SK-N-SH (cell line): ENCODE measurements around the gene MAGEB1. TPM values are rescaled to one million over a fixed set of nuclear protein-coding genes. Genes with fewer than 3 reads are reported as not detected.

Source experiments
- CTCF ChIA-PET: fragments of 300-600, 350-600 bp; formaldehyde crosslinking; extraction: SDS; loops from one replicate; lab custom pipeline; 2021; lab: Yijun Ruan, JAX
- POLR2A ChIA-PET: fragments of 350-600 bp; sonication (Branson Sonifier 250); formaldehyde crosslinking; extraction: SDS; loops from one replicate; lab custom pipeline; 2020; ENCODE audit warnings: antibody characterized with exemption, inconsistent platforms; lab: Yijun Ruan, JAX
- DNase-seq: peaks from one replicate; pipeline ENCODE4 v3.0.0; 2012
- H2AFZ ChIP-seq: fragments of 200-600 bp; sonication (generic); 2 replicates; pipeline ENCODE4 v1.8.1; 2016; ENCODE audit warnings: antibody characterized with exemption, mild to moderate bottlenecking, low read depth
- H3F3A ChIP-seq: fragments of 200-600 bp; sonication (generic); replicated peaks from 2 replicates; pipeline ENCODE3; 2016; ENCODE audit warnings: antibody characterized with exemption, mild to moderate bottlenecking; ENCODE audit not compliant: insufficient read depth
- H3K27ac ChIP-seq, 2 experiments: fragments of 200-500 bp in 1 of 2; fragments of 200-600 bp in 1 of 2; sonication (Bioruptor generic) in 1 of 2; sonication (generic), shearing (Covaris generic) in 1 of 2; 2 replicates each; pipeline versions ENCODE4 v1.5.1 to v1.6.1; 2014 to 2016; ENCODE audit warnings: low read depth in 2 of 2, inconsistent platforms in 1 of 2, low read length in 1 of 2, mild to moderate bottlenecking in 1 of 2, mixed read lengths in 1 of 2
- H3K27me3 ChIP-seq: fragments of 200-600 bp; sonication (generic), shearing (Covaris generic); 2 replicates; pipeline ENCODE4 v1.6.1; 2016; ENCODE audit warnings: mixed run types; ENCODE audit not compliant: insufficient read depth
- H3K36me3 ChIP-seq, 2 experiments: fragments of 200-500 bp in 1 of 2; fragments of 200-600 bp in 1 of 2; sonication (Bioruptor generic) in 1 of 2; sonication (generic) in 1 of 2; replicated peaks in 1 of 2; 2 replicates each; pipeline versions ENCODE3 to v1.5.1; 2014 to 2016; ENCODE audit warnings: low read length in 1 of 2, mild to moderate bottlenecking in 1 of 2; ENCODE audit not compliant: insufficient read depth in 2 of 2, control insufficient read depth in 1 of 2
- H3K4me1 ChIP-seq, 2 experiments: fragments of 200-500 bp in 1 of 2; fragments of 200-600 bp in 1 of 2; sonication (Bioruptor generic) in 1 of 2; sonication (generic), shearing (Covaris generic) in 1 of 2; 2 replicates each; pipeline versions ENCODE4 v1.5.1 to v1.6.1; 2014 to 2016; ENCODE audit warnings: low read depth in 1 of 2, low read length in 1 of 2, mixed run types in 1 of 2; ENCODE audit not compliant: insufficient read depth in 2 of 2, control insufficient read depth in 1 of 2
- H3K4me2 ChIP-seq: fragments of 200-600 bp; sonication (generic), shearing (Covaris generic); 2 replicates; pipeline ENCODE4 v1.6.1; 2017; ENCODE audit warnings: mixed run types
- H3K4me3 ChIP-seq, 2 experiments: fragments of 200-500 bp in 1 of 2; fragments of 200-600 bp in 1 of 2; sonication (Bioruptor generic) in 1 of 2; sonication (generic), shearing (Covaris generic) in 1 of 2; 2 replicates each; pipeline versions ENCODE4 v1.5.1 to v1.8.1; 2014 to 2016; ENCODE audit warnings: low read depth in 2 of 2, inconsistent platforms in 1 of 2, low read length in 1 of 2, mild to moderate bottlenecking in 1 of 2, mixed read lengths in 1 of 2, moderate library complexity in 1 of 2
- H3K79me2 ChIP-seq: fragments of 200-600 bp; sonication (generic); 2 replicates; pipeline ENCODE4 v1.8.1; 2017; ENCODE audit warnings: mild to moderate bottlenecking; ENCODE audit not compliant: insufficient read depth
- H3K9ac ChIP-seq: fragments of 200-600 bp; sonication (generic); 2 replicates; pipeline ENCODE4 v1.6.1; 2017; ENCODE audit warnings: mixed run types
- H3K9me2 ChIP-seq: fragments of 200-600 bp; sonication (generic); 2 replicates; pipeline ENCODE4 v1.6.1; 2017; ENCODE audit warnings: mixed run types
- H3K9me3 ChIP-seq: fragments of 200-600 bp; sonication (generic); 2 replicates; pipeline ENCODE4 v1.6.1; 2017; ENCODE audit warnings: mixed run types, mild to moderate bottlenecking, moderate library complexity
- H4K20me1 ChIP-seq: fragments of 200-600 bp; sonication (generic); 2 replicates; pipeline ENCODE4 v1.6.1; 2017; ENCODE audit warnings: mild to moderate bottlenecking, mixed run types; ENCODE audit not compliant: insufficient read depth
- EP300 ChIP-seq, 2 experiments: IDR thresholded peaks; 2 replicates each; pipeline versions ENCODE4 v1.4.0 to v1.6.1; 2012; ENCODE audit warnings: borderline replicate concordance in 1 of 2, low read depth in 1 of 2, low read length in 1 of 2
- EZH2phosphoT487 ChIP-seq: fragments of 200-600 bp; sonication (generic); IDR thresholded peaks from 2 replicates; pipeline ENCODE4 v1.6.1; 2017; ENCODE audit warnings: low read depth, mixed run types, mild to moderate bottlenecking, antibody characterized with exemption, moderate library complexity, borderline replicate concordance
- GATA2 ChIP-seq: sonication (generic); formaldehyde crosslinking; IDR thresholded peaks from 2 replicates; pipeline ENCODE4 v1.5.0; 2020; ENCODE audit warnings: mild to moderate bottlenecking, missing genetic modification reagents
- MEF2A ChIP-seq: IDR thresholded peaks from 2 replicates; pipeline ENCODE4 v1.4.0; 2012; ENCODE audit warnings: low read depth, borderline replicate concordance
- NRF1 ChIP-seq: IDR thresholded peaks from 2 replicates; pipeline ENCODE4 v1.6.1; 2012; ENCODE audit warnings: low read depth, mild to moderate bottlenecking, low read length
- POLR2AphosphoS5 ChIP-seq: IDR thresholded peaks from 2 replicates; pipeline ENCODE4 v1.6.1; 2012; ENCODE audit warnings: low read depth, low read length
- RAD21 ChIP-seq: IDR thresholded peaks from 2 replicates; pipeline ENCODE4 v1.6.1; 2012; ENCODE audit warnings: mild to moderate bottlenecking, low read length
- RXRA ChIP-seq: IDR thresholded peaks from 2 replicates; pipeline ENCODE4 v1.4.0; 2012; ENCODE audit warnings: low read depth, mild to moderate bottlenecking, borderline replicate concordance
- SIN3A ChIP-seq: IDR thresholded peaks from 2 replicates; pipeline ENCODE4 v1.6.1; 2012; ENCODE audit warnings: low read depth, mild to moderate bottlenecking, low read length, moderate library complexity, borderline replicate concordance
- TAF1 ChIP-seq: IDR thresholded peaks from 2 replicates; pipeline ENCODE4 v1.6.1; 2012; ENCODE audit warnings: low read depth, mild to moderate bottlenecking, low read length, moderate library complexity, borderline replicate concordance
- TCF12 ChIP-seq: IDR thresholded peaks from 2 replicates; pipeline ENCODE4 v1.4.0; 2012
- TEAD4 ChIP-seq: IDR thresholded peaks from 2 replicates; pipeline ENCODE4 v1.4.0; 2012; ENCODE audit warnings: mild to moderate bottlenecking, borderline replicate concordance; ENCODE audit not compliant: insufficient read depth
- WGBS: methylation state at CpG from one replicate; pipeline ENCODE4 v1.1.6; 2017; ENCODE audit warnings: low lambda C conversion rate; 5-methylcytosine and 5-hydroxymethylcytosine counted together
- polyA plus RNA-seq, 3 experiments: library from polyadenylated mRNA; depleted of rRNA; stranded (reverse); fragments of >200 nt; gene quantifications; 2 replicates each; pipeline ENCODE4 v1.2.3, GENCODE V29; 2012
- TF ChIP-seq, protein P1 (sequence below): IDR thresholded peaks from 2 replicates; pipeline ENCODE4 v1.4.0; 2012; ENCODE audit warnings: low read depth, borderline replicate concordance
- TF ChIP-seq, protein P2 (sequence below): IDR thresholded peaks from 2 replicates; pipeline ENCODE4; 2012
- TF ChIP-seq, protein P3 (sequence below): IDR thresholded peaks from 2 replicates; pipeline ENCODE4 v1.6.1; 2012; ENCODE audit warnings: mild to moderate bottlenecking, low read depth, low read length, moderate library complexity
- TF ChIP-seq, protein P4 (sequence below): IDR thresholded peaks from 2 replicates; pipeline ENCODE4 v1.4.0; 2012; ENCODE audit warnings: low read depth, borderline replicate concordance

MAGEB1 gene
- polyA plus RNA-seq, 1 of the 3 experiments (the other 2 are of a cell fraction): 0.02 TPM

DNA sequence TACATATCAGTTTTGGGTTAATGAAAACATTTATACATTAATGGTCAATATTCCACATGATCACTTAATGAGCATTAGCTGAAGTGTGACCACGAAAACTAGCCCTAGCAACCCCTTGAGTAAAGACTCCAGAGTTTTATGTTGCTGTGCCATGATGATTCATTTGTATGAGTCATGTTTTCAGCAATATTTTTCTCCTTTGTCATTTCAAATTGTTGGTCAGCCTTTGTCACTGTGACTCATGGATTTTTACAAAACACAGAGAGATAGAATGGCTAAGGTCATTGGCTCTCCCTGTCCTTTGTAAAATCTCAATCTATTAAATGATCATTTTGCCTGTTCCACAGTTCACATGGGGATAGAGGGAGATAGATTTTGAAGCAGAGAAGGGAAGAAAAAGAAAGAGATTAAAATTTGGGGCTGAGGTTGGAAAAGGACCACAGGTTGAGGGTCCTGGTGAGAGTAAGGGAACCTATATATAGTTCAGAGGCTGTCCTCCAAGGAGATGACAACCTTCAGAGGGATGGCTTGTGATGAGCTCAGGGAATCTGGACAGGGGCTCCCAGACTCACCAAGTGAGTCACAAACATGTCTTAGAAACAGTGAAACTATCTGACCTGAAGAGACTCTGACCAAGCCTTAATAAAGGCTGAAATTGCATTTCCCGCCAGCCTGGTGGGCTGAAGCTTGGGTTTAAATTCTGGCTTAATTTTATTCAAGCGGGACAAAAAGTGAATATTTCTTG, 36.7 kb downstream of the MAGEB1 start (continued):
- TF ChIP-seq, protein P1, sequence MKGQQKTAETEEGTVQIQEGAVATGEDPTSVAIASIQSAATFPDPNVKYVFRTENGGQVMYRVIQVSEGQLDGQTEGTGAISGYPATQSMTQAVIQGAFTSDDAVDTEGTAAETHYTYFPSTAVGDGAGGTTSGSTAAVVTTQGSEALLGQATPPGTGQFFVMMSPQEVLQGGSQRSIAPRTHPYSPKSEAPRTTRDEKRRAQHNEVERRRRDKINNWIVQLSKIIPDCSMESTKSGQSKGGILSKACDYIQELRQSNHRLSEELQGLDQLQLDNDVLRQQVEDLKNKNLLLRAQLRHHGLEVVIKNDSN: 0 out of 2 replicates have a peak, but pooled peaks have one; percentile 4
- TF ChIP-seq, protein P2, sequence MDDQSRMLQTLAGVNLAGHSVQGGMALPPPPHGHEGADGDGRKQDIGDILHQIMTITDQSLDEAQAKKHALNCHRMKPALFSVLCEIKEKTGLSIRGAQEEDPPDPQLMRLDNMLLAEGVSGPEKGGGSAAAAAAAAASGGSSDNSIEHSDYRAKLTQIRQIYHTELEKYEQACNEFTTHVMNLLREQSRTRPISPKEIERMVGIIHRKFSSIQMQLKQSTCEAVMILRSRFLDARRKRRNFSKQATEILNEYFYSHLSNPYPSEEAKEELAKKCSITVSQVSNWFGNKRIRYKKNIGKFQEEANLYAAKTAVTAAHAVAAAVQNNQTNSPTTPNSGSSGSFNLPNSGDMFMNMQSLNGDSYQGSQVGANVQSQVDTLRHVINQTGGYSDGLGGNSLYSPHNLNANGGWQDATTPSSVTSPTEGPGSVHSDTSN: peak; percentile 84
- TF ChIP-seq NRF1 (no peak), TCF12 (peak; percentile 92), RAD21 (no peak), POLR2AphosphoS5 (peak; percentile 82; the same call in 1 of the 2 replicates), RXRA (peak; percentile 44; the same call in 1 of the 2 replicates), EP300 (IDR thresholded peaks at IDR 0.05; ENCODE audit: borderline replicate concordance in 1 of 2, low read depth in 1 of 2, low read length in 1 of 2) (peak in 1 of 2 experiments; percentile 86; a peak in 2 of 4 replicates), SIN3A (no peak)

DNA sequence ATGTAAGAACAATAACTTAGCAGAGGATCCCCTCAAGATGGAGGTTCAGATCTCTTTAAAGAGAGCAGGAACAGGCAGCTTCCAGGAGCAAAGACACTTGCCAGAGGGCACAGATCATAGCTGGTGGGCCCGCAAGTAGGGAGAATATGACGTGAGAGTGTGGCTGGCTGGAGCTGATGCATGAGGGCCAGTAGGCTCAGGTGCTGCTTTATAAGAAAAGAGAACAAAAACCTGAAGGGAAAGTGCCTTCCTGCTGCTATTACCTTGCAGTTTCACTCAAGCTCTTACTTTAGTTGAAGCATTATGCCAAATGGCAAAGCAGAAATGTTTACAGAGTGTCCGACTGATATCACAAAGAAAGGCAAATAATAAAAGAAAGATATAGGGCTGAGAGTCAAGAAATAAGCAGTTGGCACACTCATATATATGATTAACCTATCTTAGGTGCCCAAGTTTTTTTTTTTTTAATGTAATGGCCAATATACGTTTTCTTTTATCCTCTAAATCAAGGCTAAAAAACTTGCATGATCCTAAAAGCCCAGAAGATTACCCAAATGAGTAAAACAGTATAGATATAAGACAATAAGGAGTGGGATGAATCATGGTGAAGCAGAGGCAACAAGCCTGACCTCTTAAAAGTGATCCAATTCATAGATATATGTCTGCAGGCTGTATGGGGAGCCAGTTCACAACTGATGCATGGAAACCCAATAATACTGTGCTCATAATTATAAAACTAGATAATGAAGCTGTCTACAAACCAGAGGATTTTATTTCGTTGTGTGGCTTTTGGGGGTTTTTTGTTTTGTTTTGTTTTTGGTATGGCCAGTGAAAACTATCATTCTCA, 49.7 kb downstream of the MAGEB1 start:
- 28% methylated on average over 5 of the region's 5 CpGs for WGBS
- TF ChIP-seq, protein P2: no peak
- no peak for TF ChIP-seq EP300 (IDR thresholded peaks at IDR 0.05; ENCODE audit: borderline replicate concordance in 1 of 2, low read depth in 1 of 2, low read length in 1 of 2)
- no peak for TF ChIP-seq EZH2phosphoT487
- TF ChIP-seq MEF2A: no peak
- TF ChIP-seq, protein P3, sequence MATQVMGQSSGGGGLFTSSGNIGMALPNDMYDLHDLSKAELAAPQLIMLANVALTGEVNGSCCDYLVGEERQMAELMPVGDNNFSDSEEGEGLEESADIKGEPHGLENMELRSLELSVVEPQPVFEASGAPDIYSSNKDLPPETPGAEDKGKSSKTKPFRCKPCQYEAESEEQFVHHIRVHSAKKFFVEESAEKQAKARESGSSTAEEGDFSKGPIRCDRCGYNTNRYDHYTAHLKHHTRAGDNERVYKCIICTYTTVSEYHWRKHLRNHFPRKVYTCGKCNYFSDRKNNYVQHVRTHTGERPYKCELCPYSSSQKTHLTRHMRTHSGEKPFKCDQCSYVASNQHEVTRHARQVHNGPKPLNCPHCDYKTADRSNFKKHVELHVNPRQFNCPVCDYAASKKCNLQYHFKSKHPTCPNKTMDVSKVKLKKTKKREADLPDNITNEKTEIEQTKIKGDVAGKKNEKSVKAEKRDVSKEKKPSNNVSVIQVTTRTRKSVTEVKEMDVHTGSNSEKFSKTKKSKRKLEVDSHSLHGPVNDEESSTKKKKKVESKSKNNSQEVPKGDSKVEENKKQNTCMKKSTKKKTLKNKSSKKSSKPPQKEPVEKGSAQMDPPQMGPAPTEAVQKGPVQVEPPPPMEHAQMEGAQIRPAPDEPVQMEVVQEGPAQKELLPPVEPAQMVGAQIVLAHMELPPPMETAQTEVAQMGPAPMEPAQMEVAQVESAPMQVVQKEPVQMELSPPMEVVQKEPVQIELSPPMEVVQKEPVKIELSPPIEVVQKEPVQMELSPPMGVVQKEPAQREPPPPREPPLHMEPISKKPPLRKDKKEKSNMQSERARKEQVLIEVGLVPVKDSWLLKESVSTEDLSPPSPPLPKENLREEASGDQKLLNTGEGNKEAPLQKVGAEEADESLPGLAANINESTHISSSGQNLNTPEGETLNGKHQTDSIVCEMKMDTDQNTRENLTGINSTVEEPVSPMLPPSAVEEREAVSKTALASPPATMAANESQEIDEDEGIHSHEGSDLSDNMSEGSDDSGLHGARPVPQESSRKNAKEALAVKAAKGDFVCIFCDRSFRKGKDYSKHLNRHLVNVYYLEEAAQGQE: no peak
- no peak for TF ChIP-seq TCF12
- no peak for TF ChIP-seq RXRA
- TF ChIP-seq, protein P4, sequence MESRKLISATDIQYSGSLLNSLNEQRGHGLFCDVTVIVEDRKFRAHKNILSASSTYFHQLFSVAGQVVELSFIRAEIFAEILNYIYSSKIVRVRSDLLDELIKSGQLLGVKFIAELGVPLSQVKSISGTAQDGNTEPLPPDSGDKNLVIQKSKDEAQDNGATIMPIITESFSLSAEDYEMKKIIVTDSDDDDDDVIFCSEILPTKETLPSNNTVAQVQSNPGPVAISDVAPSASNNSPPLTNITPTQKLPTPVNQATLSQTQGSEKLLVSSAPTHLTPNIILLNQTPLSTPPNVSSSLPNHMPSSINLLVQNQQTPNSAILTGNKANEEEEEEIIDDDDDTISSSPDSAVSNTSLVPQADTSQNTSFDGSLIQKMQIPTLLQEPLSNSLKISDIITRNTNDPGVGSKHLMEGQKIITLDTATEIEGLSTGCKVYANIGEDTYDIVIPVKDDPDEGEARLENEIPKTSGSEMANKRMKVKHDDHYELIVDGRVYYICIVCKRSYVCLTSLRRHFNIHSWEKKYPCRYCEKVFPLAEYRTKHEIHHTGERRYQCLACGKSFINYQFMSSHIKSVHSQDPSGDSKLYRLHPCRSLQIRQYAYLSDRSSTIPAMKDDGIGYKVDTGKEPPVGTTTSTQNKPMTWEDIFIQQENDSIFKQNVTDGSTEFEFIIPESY: no peak
- no peak for TF ChIP-seq TAF1
- no peak for TF ChIP-seq TEAD4
- TF ChIP-seq GATA2 (CRISPR knock-in tag): no peak
- TF ChIP-seq, protein P1: no peak

More for the DNA sequence above, 49.7 kb downstream of the MAGEB1 start:
- ChIA-PET CTCF (no interaction called here), POLR2A (no interaction called here)
- no peaks in the 10 kb centered on the region for H4K20me1 ChIP-seq
- DNase-seq: no peak
- H3K4me1 ChIP-seq: no peaks in the 10 kb centered on the region
- no peaks in the 10 kb centered on the region for H3K9me3 ChIP-seq
- no peaks in the 10 kb centered on the region for H3F3A ChIP-seq
- H3K79me2 ChIP-seq: no peaks in the 10 kb centered on the region
- no peak overlapping the region for H2AFZ ChIP-seq
- H3K27me3 ChIP-seq: no peaks in the 10 kb centered on the region; the same call in 1 of the 2 replicates
- no peak overlapping the region for H3K4me2 ChIP-seq
- no peaks in the 10 kb centered on the region for H3K36me3 ChIP-seq
- no peaks in the 10 kb centered on the region for H3K9me2 ChIP-seq
- H3K27ac ChIP-seq: no peak overlapping the region
- no peak overlapping the region for H3K4me3 ChIP-seq
- no peak overlapping the region for H3K9ac ChIP-seq
